Measurements from ENCODE around the gene SYT5. TPM values are rescaled to one million over a fixed set of nuclear protein-coding genes. Genes with fewer than 3 reads are reported as not detected.
A peak's percentile ranks its signal among the peaks of the same experiment; 100 is the strongest.

The SYT5 gene
- total and polyA plus RNA-seq, 2 of the 13 experiments (the other 11 are each of a cell fraction or from before 2014, with no cell fraction given), result not detected

DNA sequence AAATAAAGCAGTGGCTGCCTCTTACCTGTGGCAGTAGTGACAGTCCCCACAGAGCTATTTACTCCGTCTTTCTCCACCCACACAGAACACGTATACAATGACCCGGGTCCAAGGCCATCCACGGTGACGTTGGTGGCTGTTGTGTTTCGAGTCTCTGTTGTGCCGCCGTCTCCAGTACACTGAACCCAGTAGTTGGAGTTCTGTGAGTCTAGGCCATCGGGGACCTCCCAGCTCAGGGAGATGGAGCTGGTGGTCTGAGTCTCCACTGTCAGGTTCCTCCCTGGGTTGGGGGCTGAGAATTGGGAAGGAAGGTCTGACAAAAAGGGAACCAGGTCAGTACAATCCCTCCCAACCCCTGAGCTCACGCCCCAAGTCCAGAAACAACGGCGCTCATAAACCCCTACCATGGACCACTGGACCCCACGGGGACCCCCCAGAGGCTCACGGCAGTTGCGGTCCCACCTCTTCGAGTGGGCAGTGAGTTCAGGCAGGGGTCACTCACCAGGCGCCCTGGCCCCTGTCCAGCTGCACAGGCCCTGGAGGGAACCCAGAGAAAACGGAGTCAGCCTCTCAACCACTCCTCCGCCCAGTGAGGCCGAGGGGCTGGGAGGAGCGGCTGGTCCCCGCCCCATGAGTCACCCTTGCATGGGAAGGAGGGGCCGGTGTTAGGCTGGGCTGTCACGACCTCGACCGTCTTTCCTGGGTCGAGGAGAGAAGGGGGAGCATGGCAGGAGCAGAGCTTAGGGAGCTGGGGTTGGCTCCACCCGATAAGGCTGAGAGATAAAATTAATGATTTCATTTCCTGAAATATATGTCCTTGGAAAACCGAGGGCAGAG is 26.8 kb upstream of the SYT5 start (continued):
- TF ChIP-seq ZNF317 (CRISPR knock-in tag; IDR thresholded peaks at IDR 0.05) (peak; percentile 87; the same call in 1 of the 2 replicates), SP140L (CRISPR knock-in tag; IDR thresholded peaks at IDR 0.05; ENCODE audit: borderline replicate concordance) (no peak), U2AF1 (optimal IDR thresholded peaks at IDR 0.05; ENCODE audit: low read depth, low read length) (no peak), ZFP1 (CRISPR knock-in tag; IDR thresholded peaks at IDR 0.05) (no peak), PPARG (CRISPR knock-in tag; conservative IDR thresholded peaks at IDR 0.05) (peak; percentile 45), JARID2 (CRISPR knock-in tag; IDR thresholded peaks at IDR 0.05; ENCODE audit: insufficient replicate concordance) (no peak), MTA3 (CRISPR knock-in tag; IDR thresholded peaks at IDR 0.05) (no peak), SRF (IDR thresholded peaks at IDR 0.05; ENCODE audit: low read depth, low read length) (no peak), ZNF607 (CRISPR knock-in tag; IDR thresholded peaks at IDR 0.05; ENCODE audit: borderline replicate concordance) (peak; percentile 81; the same call in 1 of the 2 replicates), ZNF136 (CRISPR knock-in tag; IDR thresholded peaks at IDR 0.05; ENCODE audit: low read depth) (no peak), SMARCC2 (IDR thresholded peaks at IDR 0.05) (no peak), HNRNPK (IDR thresholded peaks at IDR 0.05; ENCODE audit: low read depth, low read length, poor library complexity, severe bottlenecking) (no peak), ZNF282 (IDR thresholded peaks at IDR 0.05; ENCODE audit: partially characterized antibody) (no peak), ZNF629 (CRISPR knock-in tag; conservative IDR thresholded peaks at IDR 0.05) (no peak), ZFAT (CRISPR knock-in tag; conservative IDR thresholded peaks at IDR 0.05) (no peak), ESRRA (CRISPR knock-in tag; IDR thresholded peaks at IDR 0.05; ENCODE audit: low read depth) (no peak; the same call in 1 of the 2 replicates), CEBPG (CRISPR knock-in tag; IDR thresholded peaks at IDR 0.05) (peak; percentile 53), SIN3B (IDR thresholded peaks at IDR 0.05; ENCODE audit: low read length) (no peak), MYNN (CRISPR knock-in tag; IDR thresholded peaks at IDR 0.05; ENCODE audit: low read depth) (no peak; the same call in 1 of the 2 replicates), POGZ (CRISPR knock-in tag; IDR thresholded peaks at IDR 0.05) (peak; percentile 44; the same call in 1 of the 2 replicates)
- TF ChIP-seq, protein P1, sequence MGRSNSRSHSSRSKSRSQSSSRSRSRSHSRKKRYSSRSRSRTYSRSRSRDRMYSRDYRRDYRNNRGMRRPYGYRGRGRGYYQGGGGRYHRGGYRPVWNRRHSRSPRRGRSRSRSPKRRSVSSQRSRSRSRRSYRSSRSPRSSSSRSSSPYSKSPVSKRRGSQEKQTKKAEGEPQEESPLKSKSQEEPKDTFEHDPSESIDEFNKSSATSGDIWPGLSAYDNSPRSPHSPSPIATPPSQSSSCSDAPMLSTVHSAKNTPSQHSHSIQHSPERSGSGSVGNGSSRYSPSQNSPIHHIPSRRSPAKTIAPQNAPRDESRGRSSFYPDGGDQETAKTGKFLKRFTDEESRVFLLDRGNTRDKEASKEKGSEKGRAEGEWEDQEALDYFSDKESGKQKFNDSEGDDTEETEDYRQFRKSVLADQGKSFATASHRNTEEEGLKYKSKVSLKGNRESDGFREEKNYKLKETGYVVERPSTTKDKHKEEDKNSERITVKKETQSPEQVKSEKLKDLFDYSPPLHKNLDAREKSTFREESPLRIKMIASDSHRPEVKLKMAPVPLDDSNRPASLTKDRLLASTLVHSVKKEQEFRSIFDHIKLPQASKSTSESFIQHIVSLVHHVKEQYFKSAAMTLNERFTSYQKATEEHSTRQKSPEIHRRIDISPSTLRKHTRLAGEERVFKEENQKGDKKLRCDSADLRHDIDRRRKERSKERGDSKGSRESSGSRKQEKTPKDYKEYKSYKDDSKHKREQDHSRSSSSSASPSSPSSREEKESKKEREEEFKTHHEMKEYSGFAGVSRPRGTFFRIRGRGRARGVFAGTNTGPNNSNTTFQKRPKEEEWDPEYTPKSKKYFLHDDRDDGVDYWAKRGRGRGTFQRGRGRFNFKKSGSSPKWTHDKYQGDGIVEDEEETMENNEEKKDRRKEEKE (IDR thresholded peaks at IDR 0.05), result no peak
- TF ChIP-seq, protein P2, sequence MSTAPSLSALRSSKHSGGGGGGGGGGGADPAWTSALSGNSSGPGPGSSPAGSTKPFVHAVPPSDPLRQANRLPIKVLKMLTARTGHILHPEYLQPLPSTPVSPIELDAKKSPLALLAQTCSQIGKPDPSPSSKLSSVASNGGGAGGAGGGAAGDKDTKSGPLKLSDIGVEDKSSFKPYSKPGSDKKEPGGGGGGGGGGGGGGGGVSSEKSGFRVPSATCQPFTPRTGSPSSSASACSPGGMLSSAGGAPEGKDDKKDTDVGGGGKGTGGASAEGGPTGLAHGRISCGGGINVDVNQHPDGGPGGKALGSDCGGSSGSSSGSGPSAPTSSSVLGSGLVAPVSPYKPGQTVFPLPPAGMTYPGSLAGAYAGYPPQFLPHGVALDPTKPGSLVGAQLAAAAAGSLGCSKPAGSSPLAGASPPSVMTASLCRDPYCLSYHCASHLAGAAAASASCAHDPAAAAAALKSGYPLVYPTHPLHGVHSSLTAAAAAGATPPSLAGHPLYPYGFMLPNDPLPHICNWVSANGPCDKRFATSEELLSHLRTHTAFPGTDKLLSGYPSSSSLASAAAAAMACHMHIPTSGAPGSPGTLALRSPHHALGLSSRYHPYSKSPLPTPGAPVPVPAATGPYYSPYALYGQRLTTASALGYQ (CRISPR knock-in tag; IDR thresholded peaks at IDR 0.05), result no peak
- TF ChIP-seq, protein P3, sequence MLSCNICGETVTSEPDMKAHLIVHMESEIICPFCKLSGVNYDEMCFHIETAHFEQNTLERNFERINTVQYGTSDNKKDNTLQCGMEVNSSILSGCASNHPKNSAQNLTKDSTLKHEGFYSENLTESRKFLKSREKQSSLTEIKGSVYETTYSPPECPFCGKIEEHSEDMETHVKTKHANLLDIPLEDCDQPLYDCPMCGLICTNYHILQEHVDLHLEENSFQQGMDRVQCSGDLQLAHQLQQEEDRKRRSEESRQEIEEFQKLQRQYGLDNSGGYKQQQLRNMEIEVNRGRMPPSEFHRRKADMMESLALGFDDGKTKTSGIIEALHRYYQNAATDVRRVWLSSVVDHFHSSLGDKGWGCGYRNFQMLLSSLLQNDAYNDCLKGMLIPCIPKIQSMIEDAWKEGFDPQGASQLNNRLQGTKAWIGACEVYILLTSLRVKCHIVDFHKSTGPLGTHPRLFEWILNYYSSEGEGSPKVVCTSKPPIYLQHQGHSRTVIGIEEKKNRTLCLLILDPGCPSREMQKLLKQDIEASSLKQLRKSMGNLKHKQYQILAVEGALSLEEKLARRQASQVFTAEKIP (CRISPR knock-in tag; IDR thresholded peaks at IDR 0.05; ENCODE audit: borderline replicate concordance), result no peak
- TF ChIP-seq, protein P4, sequence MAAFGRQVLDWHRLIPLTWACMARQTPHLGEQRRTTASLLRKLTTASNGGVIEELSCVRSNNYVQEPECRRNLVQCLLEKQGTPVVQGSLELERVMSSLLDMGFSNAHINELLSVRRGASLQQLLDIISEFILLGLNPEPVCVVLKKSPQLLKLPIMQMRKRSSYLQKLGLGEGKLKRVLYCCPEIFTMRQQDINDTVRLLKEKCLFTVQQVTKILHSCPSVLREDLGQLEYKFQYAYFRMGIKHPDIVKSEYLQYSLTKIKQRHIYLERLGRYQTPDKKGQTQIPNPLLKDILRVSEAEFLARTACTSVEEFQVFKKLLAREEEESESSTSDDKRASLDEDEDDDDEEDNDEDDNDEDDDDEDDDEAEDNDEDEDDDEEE (CRISPR knock-in tag; IDR thresholded peaks at IDR 0.05), result no peak
